ENCODE measurements around the gene ACAD8.
"Not testable (repeated sequence)": the region's sequence is repeated elsewhere in the genome, so short reads cannot be mapped to it uniquely, and the experiment has no call there.

Gene ACAD8

DNA sequence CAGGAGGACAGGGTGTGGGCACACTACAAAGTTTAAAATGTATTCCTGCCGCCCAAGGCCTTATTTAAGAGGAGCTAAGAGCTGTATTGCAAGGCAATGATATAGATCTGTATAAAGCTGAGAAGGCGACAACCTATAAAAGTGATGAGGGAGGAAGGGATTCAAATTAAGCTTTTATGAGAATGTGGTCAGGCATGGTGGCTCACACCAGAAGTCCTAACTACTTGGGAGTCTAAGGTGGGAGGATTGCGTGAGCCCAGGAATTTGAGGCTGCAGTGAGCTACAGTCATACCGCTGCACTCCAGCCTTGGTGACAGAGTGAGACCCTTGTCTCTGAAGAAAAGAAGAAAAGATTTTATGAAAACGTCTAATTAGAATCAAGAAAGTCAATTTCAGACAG, 13.1 kb downstream of the ACAD8 start:
- no peak for FAIRE-seq
- no peak for DNase-seq (ENCODE audit: insufficient read length, low spot score)

DNA sequence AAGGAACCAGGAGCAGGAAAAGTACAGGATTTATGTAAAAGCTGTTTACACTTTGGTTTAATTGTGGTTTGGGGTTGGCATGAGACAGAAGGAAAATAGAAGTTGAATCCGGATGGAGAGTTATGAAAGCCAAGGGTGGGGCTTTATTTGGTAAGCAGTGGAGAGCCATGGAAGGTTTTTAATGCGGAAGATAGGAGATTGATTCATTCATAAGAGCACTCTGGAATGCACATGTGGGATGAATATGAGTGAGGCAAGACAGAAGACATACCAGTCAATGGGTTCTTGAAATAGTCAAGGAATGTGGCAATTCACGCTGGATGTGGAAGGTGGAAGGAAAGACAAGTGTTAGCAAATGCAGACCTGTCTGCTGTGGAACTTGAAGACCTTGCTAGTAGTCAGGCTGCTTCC, 13.5 kb downstream of the ACAD8 start:
- DNase-seq (ENCODE audit: insufficient read length, low spot score) (no peak), FAIRE-seq (no peak)

DNA sequence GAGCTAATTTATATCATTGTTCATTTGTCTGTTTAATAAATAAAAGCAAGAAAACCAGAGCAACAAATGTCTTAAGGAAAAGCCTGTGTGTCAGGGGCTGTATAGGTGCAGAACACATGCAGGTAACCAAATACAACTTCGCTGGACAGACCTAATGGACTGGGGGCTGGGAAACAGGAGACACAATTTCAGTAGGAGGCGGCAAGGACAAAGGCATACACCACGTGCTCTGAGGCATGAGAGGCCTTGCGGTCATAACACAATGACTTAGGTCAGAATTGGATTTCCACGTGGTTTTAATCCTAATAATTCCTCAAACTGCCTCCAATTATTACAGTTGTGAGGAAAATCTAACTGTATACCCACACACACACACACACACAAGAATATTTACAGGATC, 14.1 kb downstream of the ACAD8 start:
- FAIRE-seq = no peak

GRCh38 chr11:134267966-134268365, 14.6 kb downstream of the ACAD8 start:
- FAIRE-seq (no peak), DNase-seq (ENCODE audit: insufficient read length, low spot score) (no peak)

More for the DNA sequence above, 14.1 kb downstream of the ACAD8 start:
- DNase-seq (ENCODE audit: insufficient read length, low spot score) = no peak

- DNase-seq (ENCODE audit: insufficient read length, low spot score) = no peak
Observed at GRCh38 chr11:134270250-134270714, 16.9 kb downstream of the ACAD8 start.

DNA sequence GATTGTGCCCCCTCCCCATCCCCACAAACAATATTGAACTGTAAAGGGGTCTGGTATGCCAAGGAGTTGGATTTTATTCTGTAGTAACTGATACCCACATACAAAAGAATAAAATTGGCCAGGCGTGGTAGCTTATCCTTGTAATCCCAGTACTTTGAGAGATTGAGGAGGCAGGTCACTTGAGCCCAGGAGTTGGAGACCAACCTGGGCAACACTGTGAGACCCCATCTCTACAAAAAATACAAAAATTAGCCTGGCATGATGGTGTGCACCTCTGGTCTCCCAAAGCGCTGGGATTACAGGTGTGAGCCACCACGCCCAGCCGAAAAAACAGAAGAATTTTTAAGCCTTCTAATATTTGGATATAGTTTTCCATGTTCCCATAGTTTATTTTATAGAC, 18.6 kb downstream of the ACAD8 start:
- FAIRE-seq (no peak), DNase-seq (ENCODE audit: insufficient read length, low spot score) (no peak)

More at GRCh38 chr11:134270250-134270714, 16.9 kb downstream of the ACAD8 start:
- no peak for FAIRE-seq

DNA sequence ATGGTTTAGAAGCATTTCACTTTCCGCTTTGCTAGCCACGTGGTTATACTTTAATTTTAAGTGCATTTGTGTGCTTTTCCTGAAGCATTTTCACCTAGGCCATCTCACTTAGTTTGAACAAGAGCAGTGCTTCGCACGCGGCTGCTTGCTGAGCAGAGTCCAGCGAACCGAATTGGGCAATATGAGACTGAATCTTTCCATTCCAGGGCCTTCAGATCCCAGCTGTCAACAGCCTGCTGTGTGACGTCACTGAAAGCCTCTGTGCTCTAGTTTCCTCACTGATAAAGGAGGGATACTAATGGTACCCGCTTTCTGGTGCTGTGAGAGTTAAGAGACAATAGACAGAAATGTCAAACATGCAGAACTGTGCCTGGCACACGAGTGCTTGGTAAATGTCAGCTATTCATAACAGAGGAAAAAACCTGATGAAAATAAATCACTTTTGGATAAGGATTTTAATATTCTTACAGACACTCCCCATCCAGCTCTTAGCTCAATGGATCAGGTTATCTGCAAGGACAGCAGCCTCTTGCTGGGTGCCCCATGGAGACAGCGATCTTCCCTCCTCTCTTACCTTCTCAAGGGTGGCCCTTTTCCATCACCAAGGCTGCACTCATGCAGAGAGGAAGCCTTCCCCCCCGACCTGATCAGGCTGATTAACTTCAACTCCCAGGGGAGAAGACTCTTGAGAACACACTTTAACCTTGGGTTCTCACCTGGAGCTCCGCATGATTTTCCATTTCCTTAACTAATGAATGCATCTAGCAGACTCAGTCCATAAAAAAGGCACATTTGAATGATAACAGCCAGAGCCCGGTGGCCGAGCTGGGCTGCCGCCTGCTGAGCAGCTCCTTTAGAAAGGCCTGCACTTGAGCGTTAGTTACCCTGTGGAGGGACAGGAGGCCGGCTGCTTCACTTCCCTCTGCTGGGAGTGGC, 19.3 kb downstream of the ACAD8 start:
- FAIRE-seq (no peak), DNase-seq (ENCODE audit: insufficient read length, low spot score) (no peak)

DNA sequence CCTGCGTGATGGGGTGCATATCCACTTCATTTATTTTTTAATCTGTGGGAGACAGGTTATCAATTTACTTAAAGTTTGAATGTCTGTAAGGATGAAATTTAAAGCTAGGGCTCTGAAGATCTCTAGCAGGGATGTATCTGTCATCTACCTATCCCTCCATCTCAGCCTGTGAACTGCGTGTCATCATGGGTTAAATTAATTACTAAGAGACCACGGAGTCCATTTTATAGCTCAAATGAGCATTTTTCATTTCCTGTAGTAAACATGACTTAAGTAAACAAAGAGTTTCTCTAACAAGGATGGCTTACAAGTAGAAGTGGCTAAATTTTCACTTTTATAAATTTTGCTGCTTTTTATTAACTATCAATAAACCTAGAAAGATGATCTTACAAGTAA, 19.9 kb downstream of the ACAD8 start:
- DNase-seq (ENCODE audit: insufficient read length, low spot score) = no peak
- FAIRE-seq = no peak

DNA sequence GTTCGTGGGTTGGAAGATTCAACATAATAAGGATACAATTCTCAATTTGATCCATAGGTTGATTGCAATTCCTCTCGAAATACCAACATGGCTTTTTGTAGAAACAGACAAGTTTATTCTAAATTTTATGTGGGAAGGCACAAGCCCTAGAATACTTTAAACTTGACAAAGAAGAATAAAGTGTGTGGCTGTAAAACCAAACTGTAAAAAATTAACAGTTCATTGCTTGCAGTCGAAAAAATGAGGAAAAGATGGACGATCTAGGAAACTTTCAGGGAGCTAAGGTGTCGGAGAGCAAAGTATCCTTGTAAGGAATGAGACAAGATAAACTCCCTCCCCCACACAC, 21.8 kb downstream of the ACAD8 start:
- DNase-seq (ENCODE audit: insufficient read length, low spot score) (no peak), FAIRE-seq (no peak)

DNA sequence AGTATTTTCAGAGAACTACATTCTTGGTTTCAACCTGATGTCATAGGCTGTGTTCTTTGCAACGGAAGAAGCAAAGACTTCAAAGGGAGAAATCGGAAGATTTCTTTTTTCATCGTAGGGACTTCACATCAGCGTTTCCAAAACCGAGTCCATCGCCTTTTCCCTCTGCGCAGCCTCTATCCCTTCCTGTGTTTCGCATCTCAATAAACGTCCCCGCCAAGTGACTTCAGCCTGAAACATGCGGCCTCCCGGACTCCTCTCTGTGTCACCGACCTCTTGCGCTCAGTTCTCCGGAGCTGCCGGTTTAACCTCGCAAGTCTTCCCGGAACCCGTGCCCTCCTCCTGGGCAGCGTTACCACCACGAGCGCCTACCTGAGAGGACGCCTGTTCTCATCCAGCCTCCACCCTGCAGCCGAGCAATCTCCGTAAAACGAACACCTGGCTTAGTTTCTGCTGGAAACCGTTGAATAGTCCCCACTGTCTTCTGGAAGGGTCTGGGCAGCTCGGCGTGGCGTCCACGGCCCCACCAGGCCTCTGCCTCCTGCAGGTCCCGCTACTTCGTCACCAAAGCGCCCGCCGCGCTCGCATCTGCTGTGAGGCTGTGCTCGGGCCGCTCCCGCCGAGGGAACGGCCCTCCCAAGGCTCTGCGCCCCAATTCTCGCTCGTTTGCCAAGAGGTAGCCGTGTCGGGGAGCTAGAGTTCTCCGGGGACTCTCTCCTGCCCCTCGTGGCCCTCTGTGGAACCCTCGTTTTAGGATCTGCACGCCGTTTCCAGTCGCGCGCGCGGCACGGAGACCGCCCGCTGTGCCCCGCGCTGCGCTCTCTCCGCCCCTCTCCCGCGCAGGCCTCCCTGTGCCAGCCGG, 22.4 kb downstream of the ACAD8 start, which contains the start of gene GLB1L3:
GLB1L3 (plus strand) TSS at position 846 of the 862 bp plus-strand sequence. CDS start 362 bp downstream, outside the sequence.
- FAIRE-seq = no peak
- no peak for DNase-seq (ENCODE audit: insufficient read length, low spot score)

DNA sequence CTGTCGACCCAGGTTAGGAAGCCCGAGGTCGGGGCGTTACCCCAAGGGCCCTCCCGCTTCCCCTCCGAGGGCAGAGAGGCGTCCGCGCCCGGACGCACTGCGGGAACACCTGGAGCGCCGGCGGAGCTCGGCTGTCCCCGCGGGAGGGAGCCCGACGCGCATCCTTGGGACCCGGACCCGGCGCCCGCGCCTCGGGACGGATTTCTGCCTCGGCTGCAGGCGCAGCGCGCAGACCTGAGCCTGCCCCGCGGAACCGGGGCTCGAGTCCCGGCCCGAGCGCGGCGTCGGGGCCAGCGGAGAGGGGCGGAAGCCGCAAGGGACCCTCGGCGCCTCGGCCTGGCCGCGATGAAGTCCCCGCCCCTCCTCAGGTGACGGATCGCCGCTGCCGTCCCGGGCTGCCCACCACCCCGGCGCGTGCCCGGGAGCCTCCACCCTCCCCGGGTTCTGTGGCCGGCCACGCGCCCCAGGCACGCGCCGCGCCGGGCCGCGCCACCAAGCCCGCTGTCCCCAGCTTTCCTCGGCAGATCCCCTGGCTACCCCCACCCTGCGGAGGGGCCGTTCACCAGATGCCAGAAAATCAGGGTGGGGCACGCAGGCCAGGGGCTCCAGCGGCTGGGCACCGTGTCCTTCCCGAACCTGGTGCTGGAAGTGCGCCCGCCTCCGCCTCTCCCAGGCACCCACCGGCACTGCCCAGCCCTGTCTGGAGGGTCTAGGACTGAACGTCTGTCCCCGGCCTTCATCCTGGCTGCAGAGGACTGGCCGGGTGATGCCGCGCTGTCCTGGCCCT, 23.2 kb downstream of the ACAD8 start:
- DNase-seq (ENCODE audit: insufficient read length, low spot score) = no peak
- FAIRE-seq = no peak

GRCh38 chr11:134277183-134278001, 24.0 kb downstream of the ACAD8 start:
- DNase-seq (ENCODE audit: insufficient read length, low spot score) (no peak), FAIRE-seq (no peak)

DNA sequence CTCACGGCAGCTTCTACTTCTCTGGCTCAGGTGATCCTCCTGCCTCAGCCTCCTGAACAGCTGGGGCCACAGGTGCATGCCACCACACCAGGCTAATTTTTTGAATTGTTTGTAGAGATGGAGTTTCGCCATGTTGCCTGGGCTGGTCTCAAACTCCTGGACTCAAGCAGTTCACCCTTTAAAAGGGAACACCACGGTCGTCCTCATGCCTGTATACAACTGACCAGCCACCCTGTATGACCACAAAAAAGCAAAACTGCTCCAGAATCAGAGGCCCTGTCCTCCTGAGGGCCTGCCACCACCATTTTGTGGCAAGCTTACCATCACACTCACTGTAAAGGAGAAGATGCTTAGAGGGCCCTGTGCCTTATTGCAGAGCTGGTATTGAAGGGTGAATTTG, 25.0 kb downstream of the ACAD8 start:
- DNase-seq (ENCODE audit: insufficient read length, low spot score) (no peak), FAIRE-seq (no peak)

DNA sequence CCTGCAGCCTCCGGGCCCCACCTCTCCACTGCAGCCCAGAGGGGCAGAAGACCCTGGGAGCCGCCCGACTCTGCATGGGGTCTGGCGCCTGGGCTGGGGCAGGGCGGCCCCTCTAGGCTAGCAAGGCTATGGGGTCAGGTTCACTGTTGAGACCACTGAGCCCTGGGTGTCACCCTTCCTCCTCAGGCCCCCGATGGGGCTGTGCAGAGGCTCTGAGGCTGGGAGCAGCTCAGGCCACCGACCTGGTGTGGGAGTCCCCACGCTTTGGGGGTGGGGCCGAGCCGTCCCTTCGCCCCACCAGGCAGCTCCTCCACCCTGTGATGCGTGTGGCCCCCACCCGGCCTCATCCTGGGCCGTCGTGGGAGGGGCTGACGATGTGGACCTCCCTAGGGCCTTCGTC, 28.3 kb downstream of the ACAD8 start:
- not testable (repeated sequence) for FAIRE-seq; DNase-seq (ENCODE audit: insufficient read length, low spot score)

GRCh38 chr11:134282121-134283045, 29.0 kb downstream of the ACAD8 start:
- DNase-seq (ENCODE audit: insufficient read length, low spot score) (no peak), FAIRE-seq (no peak)

GRCh38 chr11:134283461-134284230, 30.3 kb downstream of the ACAD8 start:
- DNase-seq (ENCODE audit: insufficient read length, low spot score) (no peak), FAIRE-seq (no peak)

DNA sequence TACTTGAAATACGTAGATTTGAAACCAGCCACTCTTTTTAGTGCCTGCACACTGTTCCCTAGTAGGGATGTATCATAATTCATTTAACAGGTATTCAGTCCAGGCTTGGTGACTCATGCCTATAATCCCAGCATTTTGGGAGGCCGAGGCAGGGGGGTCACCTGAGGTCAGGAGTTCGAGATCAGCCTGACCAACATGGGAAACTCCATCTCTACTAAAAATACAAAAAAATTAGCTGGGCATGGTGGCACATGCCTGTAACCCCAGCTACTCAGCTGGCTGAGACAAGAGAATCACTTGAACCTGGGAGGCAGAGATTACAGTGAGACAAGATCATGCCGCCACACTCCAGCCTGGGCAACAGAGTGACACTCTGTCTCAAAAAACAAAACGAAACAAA, 31.0 kb downstream of the ACAD8 start:
- DNase-seq (ENCODE audit: insufficient read length, low spot score); FAIRE-seq: not testable (repeated sequence)

GRCh38 chr11:134287561-134287960, 34.2 kb downstream of the ACAD8 start:
- FAIRE-seq (no peak), DNase-seq (ENCODE audit: insufficient read length, low spot score) (no peak)

Measured in HTR-8/SVneo (cell line).